ENCODE measurements around the gene RHPN2.
"Not testable (repeated sequence)": the region's sequence is repeated elsewhere in the genome, so short reads cannot be mapped to it uniquely, and the experiment has no call there.

The RHPN2 gene

GRCh38 chr19:33025468-33026238, 39.0 kb downstream of the RHPN2 start:
- FAIRE-seq = not testable (repeated sequence)

GRCh38 chr19:33024398-33024797, 40.3 kb downstream of the RHPN2 start:
- no peak for FAIRE-seq

GRCh38 chr19:33022472-33023116, 42.1 kb downstream of the RHPN2 start:
- no peak for FAIRE-seq

- FAIRE-seq = not testable (repeated sequence)
Observed at GRCh38 chr19:33010891-33011290, 53.8 kb downstream of the RHPN2 start.

- no peak for FAIRE-seq
Observed at GRCh38 chr19:33008738-33009137, 56.0 kb downstream of the RHPN2 start.

- no peak for FAIRE-seq
Observed at GRCh38 chr19:33005440-33005839, 59.2 kb downstream of the RHPN2 start.

GRCh38 chr19:33003424-33004024, 61.2 kb downstream of the RHPN2 start:
- not testable (repeated sequence) for FAIRE-seq

- FAIRE-seq = not testable (repeated sequence)
Observed at GRCh38 chr19:33002126-33002865, 62.4 kb downstream of the RHPN2 start.

GRCh38 chr19:33000910-33001309, 63.8 kb downstream of the RHPN2 start:
- FAIRE-seq = no peak

GRCh38 chr19:33000510-33000909, 64.2 kb downstream of the RHPN2 start:
- FAIRE-seq = no peak

- FAIRE-seq = no peak
Observed at GRCh38 chr19:32998722-32999121, 66.0 kb downstream of the RHPN2 start.

GRCh38 chr19:32997716-32998355, 66.9 kb downstream of the RHPN2 start:
- no peak for FAIRE-seq

- FAIRE-seq = not testable (repeated sequence)
Observed at GRCh38 chr19:32997061-32997464, 67.6 kb downstream of the RHPN2 start.

- not testable (repeated sequence) for FAIRE-seq
Observed at GRCh38 chr19:32995966-32996365, 68.7 kb downstream of the RHPN2 start.

- FAIRE-seq = no peak
Observed at GRCh38 chr19:32988724-32989123, 76.0 kb downstream of the RHPN2 start.

GRCh38 chr19:32988254-32988653, 76.4 kb downstream of the RHPN2 start:
- FAIRE-seq = not testable (repeated sequence)

- FAIRE-seq = not testable (repeated sequence)
Observed at GRCh38 chr19:32982488-32982887, 82.2 kb downstream of the RHPN2 start.

GRCh38 chr19:32979807-32980206, 84.9 kb downstream of the RHPN2 start:
- FAIRE-seq = not testable (repeated sequence)

- FAIRE-seq = not testable (repeated sequence)
Observed at GRCh38 chr19:32977813-32978212, 86.9 kb downstream of the RHPN2 start.

- no peak for FAIRE-seq
Observed at GRCh38 chr19:32977280-32977679, 87.4 kb downstream of the RHPN2 start.

GRCh38 chr19:32976223-32976805, 88.4 kb downstream of the RHPN2 start:
- FAIRE-seq = peak; percentile 56
